Motor neuron (in vitro differentiated cells): ENCODE results near the gene FGF14. TPM values are rescaled to one million over a fixed set of nuclear protein-coding genes. Genes with fewer than 3 reads are reported as not detected.

Experiments
- ATAC-seq, 8 experiments: fragments of 200-7000 bp; cut with Tn5 transposase; replicated peaks in 6 of 8; 2 replicates each; pipeline ENCODE4 v1.8.0; 2021; ENCODE audit warnings: mild to moderate bottlenecking in 8 of 8, moderate library complexity in 8 of 8
- H3K27ac ChIP-seq, 2 donors: fragments of 250-450 bp; sonication (Bioruptor Pico); 2 replicates each; pipeline ENCODE4 v1.9.0; 2021; ENCODE audit warnings: antibody characterized with exemption in 2 of 2, mild to moderate bottlenecking in 2 of 2, moderate library complexity in 1 of 2
- H3K4me1 ChIP-seq, 2 donors: fragments of 250-450 bp; sonication (Bioruptor Pico); replicated peaks in 1 of 2; 2 replicates each; pipeline ENCODE4 v1.6.1; 2021; ENCODE audit warnings: antibody characterized with exemption in 2 of 2, mild to moderate bottlenecking in 2 of 2, moderate library complexity in 1 of 2
- H3K4me3 ChIP-seq, 5 donors: fragments of 250-450 bp; sonication (Bioruptor Pico); 2 replicates each; pipeline ENCODE4 v1.9.0; 2021; ENCODE audit warnings: antibody characterized with exemption in 5 of 5, mild to moderate bottlenecking in 5 of 5, moderate library complexity in 4 of 5
- WGBS, 10 experiments: fragments of 450-650 bp; shearing (Covaris generic); methylation state at CpG; one replicate each; pipeline ENCODE4 v1.0.0; 2022; 5-methylcytosine and 5-hydroxymethylcytosine counted together
- in situ Hi-C, 9 experiments: fragments of 400-800 bp; cut with MboI; loops; one replicate each; pipeline ENCODE4 v1.15.0; 2021; ENCODE audit warnings: low sequenced_read_pairs in 9 of 9, low pct_unique_long_range_greater_than_20kb in 2 of 9; ENCODE audit not compliant: unreplicated experiment in 9 of 9
- total RNA-seq, 8 experiments: library from RNA; unstranded; fragments of 300-600 nt; gene quantifications; 2 replicates each; pipeline versions ENCODE4 v1.2.3 to v1.2.4, GENCODE V29; 2022

FGF14 gene
- total RNA-seq, 8 experiments from 2014 or later, result 0.66 to 20.0 (median 8.7) TPM

DNA sequence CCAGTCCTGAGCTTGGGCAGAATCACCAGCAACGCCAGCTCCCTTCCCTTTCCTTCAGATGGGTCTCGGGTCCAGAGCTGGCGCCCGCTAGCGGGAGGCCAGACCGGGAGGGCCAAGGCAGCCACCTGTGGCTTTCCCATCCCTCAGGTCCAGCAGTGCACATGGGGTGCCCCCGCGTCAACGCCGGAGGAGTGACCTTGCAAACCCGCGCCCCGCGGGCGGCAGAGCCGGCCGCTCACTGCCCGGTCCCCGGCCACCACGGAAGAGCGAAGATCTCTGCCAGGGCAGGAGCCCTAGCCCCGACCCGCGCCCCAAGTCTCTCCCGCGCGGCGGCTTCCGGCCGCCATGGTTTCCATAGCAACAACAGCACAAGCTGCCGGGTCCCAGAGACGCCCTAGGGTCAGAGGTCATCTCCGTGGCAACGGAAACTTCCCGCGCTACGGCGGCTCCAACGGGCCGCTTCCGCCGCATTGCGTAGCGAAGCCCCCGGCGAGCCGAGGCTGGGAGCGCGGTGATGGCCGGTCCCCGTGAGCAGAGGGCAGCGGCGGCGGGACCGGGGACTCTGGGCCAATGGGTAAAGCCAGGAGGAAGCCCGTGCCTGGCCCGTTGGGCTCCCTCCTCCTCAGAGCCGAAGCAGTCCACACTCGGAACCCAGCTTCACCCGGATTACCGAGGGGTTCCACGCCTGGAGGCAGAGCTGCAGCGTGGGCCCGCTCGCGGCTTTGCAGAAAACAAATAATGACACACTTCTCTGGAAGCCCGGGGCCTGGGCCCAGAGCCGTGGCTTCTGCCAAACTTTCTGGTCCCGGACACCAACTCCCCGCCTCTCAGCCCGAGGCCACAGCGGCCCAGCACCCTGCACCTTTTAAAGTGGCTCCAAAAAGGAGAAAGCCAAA, 7.4 kb downstream of the FGF14 start:
- H3K4me3 ChIP-seq, result peak overlapping the region; percentile 65 to 98 (median 87)
- 0 to 7% (median 3%) methylated on average over 1 to 15 of the region's 72 CpGs; no CpG with 5 or more reads in 3 of the 10 experiments for WGBS, 10 experiments
- peak overlapping the region; percentile 63 to 65 for H3K27ac ChIP-seq
- H3K4me1 ChIP-seq, result peaks cover 9 to 13% of the 10 kb centered on the region in 2 donors
- in situ Hi-C loops, result no loop called here
- peak; percentile 89 to 93 (median 92) for ATAC-seq

DNA sequence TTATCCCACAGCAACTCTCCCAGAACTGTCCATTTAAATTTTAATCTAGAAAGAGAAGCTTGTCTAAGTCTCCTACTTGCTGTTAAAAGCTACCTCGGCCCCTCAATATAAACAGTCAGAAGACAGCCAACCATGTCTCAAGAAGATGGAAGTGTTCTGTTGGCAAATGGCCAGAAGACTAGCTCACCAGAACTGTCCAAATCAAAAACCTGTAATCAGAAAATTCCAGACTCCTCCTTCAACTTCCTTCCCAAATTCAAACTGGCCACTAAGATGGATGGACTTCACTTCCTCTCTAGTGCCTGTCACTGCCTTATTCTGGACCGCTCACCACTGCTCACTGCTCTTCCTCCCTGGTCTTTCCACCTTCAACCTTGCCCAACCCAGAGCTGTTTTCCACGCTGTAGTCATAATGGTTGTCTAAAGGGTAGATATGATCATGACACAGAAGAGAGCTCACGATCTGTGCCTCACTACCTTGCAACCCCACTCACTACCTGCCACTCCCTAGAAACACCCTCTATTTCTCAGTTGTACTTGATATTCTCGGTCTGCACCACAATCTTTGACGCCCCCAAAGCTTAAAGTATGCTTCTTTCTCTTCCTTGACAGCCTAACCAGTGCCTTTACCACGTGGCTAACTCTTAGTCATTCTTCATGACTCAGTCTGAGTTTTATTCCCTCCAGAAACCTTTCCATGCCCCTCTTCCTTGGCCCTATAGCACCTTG, 9.2 kb downstream of the FGF14 start:
- Histone ChIP-seq H3K4me3 (no peak overlapping the region), H3K27ac (no peak overlapping the region), H3K4me1 (peaks cover 7 to 11% of the 10 kb centered on the region in 2 donors)
- WGBS, 10 experiments, result 50 to 92% (median 75%) methylated on average over 2 to 6 of the region's 7 CpGs; no CpG with 5 or more reads in 2 of the 10 experiments
- ATAC-seq, result no peak
- in situ Hi-C loops, result no loop called here

DNA sequence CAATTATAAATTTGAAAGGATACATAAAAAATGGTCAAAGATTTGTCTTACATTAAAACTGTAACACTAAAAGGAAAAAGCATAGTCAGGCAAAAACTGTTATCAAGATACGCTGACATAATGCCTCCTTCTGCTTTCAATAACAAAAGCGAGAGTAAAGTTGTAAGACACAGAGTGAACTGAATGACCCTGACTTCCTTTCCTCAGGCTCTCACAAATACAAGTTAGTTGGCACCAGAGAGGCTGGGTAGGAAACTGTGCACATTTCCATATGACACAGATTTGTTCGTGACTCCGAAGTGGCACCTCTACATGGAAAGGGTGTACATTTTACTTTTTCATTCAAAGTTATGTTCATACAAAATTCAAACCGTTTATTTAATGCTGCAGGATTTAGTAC, 15.4 kb downstream of the FGF14 start:
- in situ Hi-C loops, result no loop called here
- no peak for ATAC-seq
- no peaks in the 10 kb centered on the region for H3K4me1 ChIP-seq
- WGBS, 10 experiments, result 7 to 84% (median 31%) methylated on average over 2 to 5 of the region's 5 CpGs; no CpG with 5 or more reads in 3 of the 10 experiments
- no peak overlapping the region for H3K27ac ChIP-seq
- H3K4me3 ChIP-seq, result no peak overlapping the region

DNA sequence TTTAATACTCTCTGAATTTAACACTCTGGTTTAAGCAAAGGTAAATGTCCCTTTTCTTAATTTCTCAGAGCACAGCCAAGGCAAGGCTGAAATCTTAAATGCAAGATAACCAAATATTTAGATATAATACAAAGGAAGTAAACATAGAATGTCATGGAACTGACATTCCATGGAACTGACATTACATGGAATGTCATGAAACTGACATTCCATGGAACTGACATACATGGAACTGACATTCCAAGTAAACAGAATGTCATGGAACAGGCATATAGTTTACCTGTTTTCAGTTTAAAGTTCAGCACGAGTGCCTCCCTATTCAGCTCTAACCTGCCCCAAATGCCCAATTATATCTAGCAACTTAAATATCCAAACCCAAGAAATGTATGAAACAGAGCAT, 21.8 kb downstream of the FGF14 start:
- no peak for ATAC-seq

DNA sequence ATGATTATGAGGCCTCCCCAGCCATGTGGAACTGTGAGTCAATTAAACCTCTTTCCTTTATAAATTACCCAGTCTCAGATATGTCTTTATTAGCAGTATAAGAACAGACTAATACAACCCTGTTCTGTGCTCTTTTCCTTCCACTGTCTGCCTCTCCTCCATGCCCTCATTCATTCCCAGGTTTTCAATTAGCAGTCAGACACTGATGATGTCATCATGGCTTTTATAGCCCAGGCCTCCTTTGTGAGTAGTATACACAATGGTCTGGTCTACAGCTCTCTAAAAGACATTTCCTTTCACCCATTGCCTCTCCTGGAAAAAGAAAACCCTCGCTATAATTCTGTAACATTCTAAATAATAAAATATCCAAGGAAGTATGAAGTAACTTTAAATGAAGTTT, 25.5 kb downstream of the FGF14 start:
- in situ Hi-C loops, result no loop called here
- WGBS, 10 experiments, result 11 to 100% (median 75%) methylated on average over 1 of the region's 1 CpG; no CpG with 5 or more reads in 5 of the 10 experiments
- Histone ChIP-seq H3K27ac (no peak overlapping the region), H3K4me3 (no peak overlapping the region), H3K4me1 (peaks cover 4 to 7% of the 10 kb centered on the region in 2 donors)
- peak in 5 of 8 experiments; percentile 100 for ATAC-seq

More for the DNA sequence above, 21.8 kb downstream of the FGF14 start:
- H3K27ac ChIP-seq, result no peak overlapping the region
- 0 to 100% (median 71%) methylated on average over 1 of the region's 1 CpG; no CpG with 5 or more reads in 3 of the 10 experiments for WGBS, 10 experiments
- in situ Hi-C loops, result no loop called here
- peaks cover 4 to 7% of the 10 kb centered on the region in 2 donors for H3K4me1 ChIP-seq
- H3K4me3 ChIP-seq, result no peak overlapping the region

DNA sequence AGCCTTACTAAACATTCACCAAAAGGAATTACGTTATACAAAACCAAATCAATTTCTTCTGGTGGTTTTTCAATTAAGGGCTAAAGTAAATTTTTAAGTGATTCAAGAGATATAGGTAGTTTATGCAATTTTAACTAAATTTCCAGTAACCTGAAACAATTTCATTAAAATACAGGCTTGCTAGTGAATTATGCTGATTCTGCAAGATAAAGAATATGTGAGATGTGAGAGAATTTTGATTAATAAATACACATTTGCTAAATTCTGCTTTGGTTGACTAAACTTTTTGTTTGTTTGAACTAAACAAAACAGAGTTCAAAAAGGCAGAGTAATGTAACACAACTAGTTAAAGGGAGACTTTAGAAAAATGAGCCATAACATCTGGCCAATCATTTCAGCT, 27.1 kb downstream of the FGF14 start:
- in situ Hi-C loops, result no loop called here
- peaks cover 4 to 7% of the 10 kb centered on the region in 2 donors for H3K4me1 ChIP-seq
- 0 to 100% (median 80%) methylated on average over 1 of the region's 1 CpG; no CpG with 5 or more reads in 5 of the 10 experiments for WGBS, 10 experiments
- ATAC-seq, result no peak
- no peak overlapping the region for H3K4me3 ChIP-seq
- no peak overlapping the region for H3K27ac ChIP-seq

DNA sequence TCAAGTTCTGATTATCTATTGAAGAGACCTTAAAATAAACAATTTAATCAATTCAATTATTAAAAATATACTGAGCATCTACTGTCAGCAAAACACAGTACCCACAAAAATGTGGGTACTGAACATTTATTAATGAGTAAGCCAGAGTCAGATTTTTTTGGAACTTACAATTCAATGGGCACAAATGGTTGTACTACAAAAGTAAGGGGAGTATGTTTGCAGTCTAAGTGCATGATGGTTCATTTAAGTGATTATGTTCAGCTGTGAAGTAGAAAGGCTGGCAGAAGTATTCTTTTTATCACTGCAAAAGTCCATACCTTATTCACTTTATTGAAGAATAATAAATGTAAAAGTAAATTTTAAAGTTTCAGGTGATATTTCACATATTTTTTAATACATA, 27.6 kb downstream of the FGF14 start:
- Histone ChIP-seq H3K4me1 (peaks cover 7% of the 10 kb centered on the region in 2 donors), H3K4me3 (no peak overlapping the region), H3K27ac (no peak overlapping the region)
- ATAC-seq, result no peak
- in situ Hi-C loops, result no loop called here

DNA sequence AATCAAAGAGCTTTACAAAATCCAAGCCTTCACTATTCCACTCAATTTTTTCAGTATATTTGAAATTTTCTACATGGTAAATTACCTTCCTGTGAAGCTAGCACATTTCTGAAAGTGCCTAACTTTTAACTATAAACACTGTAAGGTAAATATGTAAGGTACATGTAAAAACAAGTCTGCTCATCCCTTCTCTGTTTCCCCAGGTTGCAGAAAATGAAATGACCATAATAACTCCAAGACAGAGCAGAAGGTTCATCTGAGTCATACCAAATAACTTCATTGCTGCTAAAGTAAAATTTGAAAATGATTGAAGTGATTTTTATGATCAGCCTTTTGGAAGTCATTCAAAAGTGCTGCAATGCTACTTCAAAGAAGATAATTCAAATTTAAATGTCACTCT, 28.6 kb downstream of the FGF14 start:
- no peak for ATAC-seq
- Histone ChIP-seq H3K4me1 (peaks cover 7 to 9% of the 10 kb centered on the region in 2 donors), H3K27ac (no peak overlapping the region), H3K4me3 (no peak overlapping the region)
- in situ Hi-C loops, result no loop called here

DNA sequence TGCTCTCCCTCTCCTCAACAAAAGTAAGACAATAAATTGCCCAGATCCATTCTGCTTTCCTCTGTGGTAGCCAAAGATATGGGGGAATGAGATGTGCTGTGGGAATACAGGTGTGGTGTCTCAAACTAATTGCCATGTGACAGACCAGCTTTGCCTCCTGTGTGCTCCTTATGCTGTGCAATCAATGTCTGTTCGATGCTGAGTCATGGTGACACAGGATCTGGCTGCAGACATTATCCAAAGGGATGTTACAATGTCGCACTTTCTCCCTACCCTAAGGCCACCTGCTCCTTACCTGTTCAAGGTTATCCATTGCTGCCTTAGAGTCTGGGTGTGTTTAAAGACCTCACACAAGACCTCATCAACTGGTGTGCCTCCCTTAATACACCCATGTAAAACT, 32.5 kb downstream of the FGF14 start:
- ATAC-seq, result peak in 6 of 8 experiments; percentile 25 to 81 (median 72)
- Histone ChIP-seq H3K4me3 (no peak overlapping the region), H3K4me1 (peaks cover 0 to 5% of the 10 kb centered on the region in 2 donors), H3K27ac (no peak overlapping the region)
- in situ Hi-C loops, result no loop called here
- 20 to 88% (median 72%) methylated on average over 1 of the region's 2 CpGs; no CpG with 5 or more reads in 6 of the 10 experiments for WGBS, 10 experiments

DNA sequence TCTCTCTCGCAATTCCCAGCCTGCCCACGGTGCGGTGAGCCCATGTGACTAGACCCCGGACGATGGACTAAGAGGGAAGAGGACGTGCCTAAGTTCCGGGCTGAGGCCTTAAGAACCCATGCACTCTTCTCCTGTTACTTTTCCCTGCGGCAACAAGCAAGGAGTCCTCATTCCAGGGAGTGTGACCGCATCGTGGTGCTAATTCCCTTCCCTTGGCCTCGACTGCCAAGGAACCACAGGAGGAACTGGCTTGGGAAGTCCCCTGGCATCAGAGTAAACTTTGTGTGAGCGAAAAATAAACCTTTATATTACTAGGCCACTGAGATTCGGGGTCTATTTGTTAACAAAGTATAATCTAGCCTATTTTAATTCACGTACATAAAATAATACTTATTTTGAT, 34.0 kb downstream of the FGF14 start:
- Histone ChIP-seq H3K4me1 (peaks cover 0 to 7% of the 10 kb centered on the region in 2 donors), H3K27ac (no peak overlapping the region), H3K4me3 (no peak overlapping the region)
- in situ Hi-C loops, result no loop called here
- ATAC-seq, result no peak
- WGBS, 10 experiments, result 42 to 98% (median 88%) methylated on average over 2 to 13 of the region's 14 CpGs

DNA sequence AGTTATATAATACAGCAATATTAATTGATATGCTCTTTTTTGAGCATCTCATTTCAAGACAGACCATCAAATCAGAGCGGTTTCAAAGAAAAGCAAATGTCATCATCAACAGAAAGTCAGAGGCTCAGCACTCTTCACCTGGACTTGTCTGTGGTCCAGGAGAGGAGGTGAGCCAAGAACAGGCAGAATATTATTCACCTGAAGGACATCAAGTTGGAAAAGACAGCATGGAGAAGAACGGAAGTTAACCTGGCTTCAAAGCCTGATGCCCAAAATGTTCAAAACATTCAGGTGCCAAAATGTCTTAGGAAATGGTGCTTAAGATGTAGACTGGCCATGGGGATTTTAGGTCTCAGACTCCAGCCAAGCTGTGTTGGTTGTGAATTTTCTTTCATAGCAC, 40.7 kb downstream of the FGF14 start:
- WGBS, 10 experiments, result 25 to 93% (median 76%) methylated on average over 1 to 2 of the region's 2 CpGs; no CpG with 5 or more reads in 2 of the 10 experiments
- ATAC-seq, result no peak
- in situ Hi-C loops, result no loop called here

DNA sequence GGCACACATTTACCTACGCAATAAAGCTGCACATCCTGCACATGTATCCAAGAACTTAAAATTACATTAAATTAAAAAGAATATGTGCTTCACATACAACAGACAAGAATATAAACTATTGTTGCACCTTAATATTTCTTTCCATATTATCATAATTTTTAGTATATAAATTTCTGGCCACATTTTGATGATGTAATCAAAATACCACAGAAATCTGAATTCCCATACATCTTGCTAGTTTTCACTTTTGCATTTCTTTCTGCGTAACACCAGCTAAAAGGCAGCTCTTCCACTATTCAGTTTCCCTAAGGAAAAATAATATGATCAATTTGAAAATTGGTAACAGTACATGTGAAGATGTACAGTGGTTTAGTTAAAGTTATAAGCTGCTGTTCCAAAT, 42.6 kb downstream of the FGF14 start:
- Histone ChIP-seq H3K4me3 (no peak overlapping the region), H3K4me1 (peaks cover 0 to 2% of the 10 kb centered on the region in 2 donors), H3K27ac (no peak overlapping the region)
- no peak for ATAC-seq
- 69 to 100% (median 92%) methylated on average over 1 to 2 of the region's 2 CpGs; no CpG with 5 or more reads in 2 of the 10 experiments for WGBS, 10 experiments
- in situ Hi-C loops, result no loop called here

More for the DNA sequence above, 40.7 kb downstream of the FGF14 start:
- no peak overlapping the region for H3K27ac ChIP-seq
- H3K4me3 ChIP-seq, result no peak overlapping the region
- H3K4me1 ChIP-seq, result peaks cover 0 to 2% of the 10 kb centered on the region in 2 donors

DNA sequence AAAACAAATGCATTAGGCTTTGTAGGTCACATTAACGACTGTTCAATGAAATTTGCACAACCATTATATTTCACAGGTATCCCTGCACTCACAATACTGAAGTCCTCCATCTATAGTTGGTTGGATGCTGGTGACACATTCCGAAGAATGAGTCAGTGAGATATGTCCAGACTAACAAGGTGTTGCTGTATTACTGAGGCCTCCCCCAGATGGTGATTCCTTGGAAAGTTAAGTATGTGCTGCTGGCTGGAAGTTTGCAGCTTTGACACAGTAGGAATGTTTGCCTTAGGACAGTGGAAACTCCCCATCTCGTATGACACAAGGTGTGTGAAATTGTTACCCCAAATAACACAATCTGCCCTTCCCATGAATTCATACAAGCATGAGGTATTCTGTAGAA, 46.6 kb downstream of the FGF14 start:
- no peak for ATAC-seq
- H3K4me3 ChIP-seq, result no peak overlapping the region
- in situ Hi-C loops, result no loop called here
- no peak overlapping the region for H3K27ac ChIP-seq
- no peaks in the 10 kb centered on the region for H3K4me1 ChIP-seq
- WGBS, 10 experiments, result 17 to 100% (median 80%) methylated on average over 1 to 3 of the region's 3 CpGs; no CpG with 5 or more reads in 3 of the 10 experiments
